GM18868 (cell line): ENCODE measurements around the gene RALGAPA2.

ENCODE experiments used
- ATAC-seq: cut with Tn5 transposase; IDR thresholded peaks from one replicate; pipeline ENCODE4 v1.9.1; 2021; ENCODE audit warnings: mild to moderate bottlenecking, moderate library complexity; ENCODE audit not compliant: unreplicated experiment

RALGAPA2 gene

DNA sequence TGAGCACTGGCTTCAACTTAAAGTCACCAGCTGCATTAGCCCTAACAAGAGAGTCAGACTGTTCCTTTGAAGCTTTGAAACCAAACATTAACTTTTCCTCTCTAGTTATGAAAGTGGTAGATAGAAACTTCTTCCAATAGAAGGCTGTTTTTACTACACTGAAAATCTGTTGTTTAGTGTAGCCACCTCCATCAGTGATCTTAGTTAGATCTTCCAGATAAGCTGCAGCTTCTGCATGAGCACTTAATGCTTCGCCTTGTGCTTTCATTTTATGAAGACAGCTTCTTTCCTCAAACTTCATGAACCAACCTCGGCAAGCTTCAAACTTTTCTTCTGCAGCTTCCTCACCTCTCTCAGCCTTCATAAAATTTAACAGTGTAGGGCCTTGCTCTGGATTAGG lies 211.3 kb downstream of the RALGAPA2 start:
- ATAC-seq, result no peak

DNA sequence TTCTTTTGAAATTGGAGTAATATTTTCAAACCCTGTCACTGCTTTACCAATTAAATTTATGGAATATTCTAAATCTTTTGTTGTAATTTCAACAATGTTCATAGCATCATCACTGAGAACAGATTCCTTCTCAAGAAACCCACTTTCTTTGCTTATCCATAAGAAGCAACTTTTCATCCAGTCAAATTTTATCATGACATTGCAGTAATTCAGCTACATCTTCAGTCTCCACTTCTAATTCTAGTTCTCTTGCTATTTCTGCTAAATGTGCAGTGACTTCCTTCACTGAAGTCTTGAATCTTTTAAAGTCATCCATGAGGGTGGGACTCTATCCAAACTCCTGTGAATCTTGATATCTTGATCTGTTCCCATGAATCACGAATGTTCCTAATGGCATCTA lies 212.1 kb downstream of the RALGAPA2 start:
- ATAC-seq, result no peak

DNA sequence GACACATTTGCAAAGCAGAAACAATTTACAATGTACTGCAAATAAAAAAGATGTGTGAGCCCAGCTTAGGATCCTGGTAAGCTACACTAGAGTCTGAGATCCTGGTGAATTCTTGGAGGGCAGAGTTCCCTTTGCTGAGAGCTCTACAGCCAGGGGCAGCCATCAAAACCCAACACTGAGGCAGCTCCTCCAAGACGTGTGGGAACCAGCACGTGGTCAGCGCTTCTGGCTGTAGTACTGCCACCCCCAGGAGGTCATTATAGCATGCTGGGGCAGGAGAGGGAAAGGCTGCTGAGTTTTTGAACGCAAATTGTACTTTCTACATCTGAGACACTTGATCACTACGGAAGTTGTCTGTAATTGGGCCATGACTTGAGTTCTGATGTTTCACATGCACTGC lies 213.0 kb downstream of the RALGAPA2 start:
- no peak for ATAC-seq

DNA sequence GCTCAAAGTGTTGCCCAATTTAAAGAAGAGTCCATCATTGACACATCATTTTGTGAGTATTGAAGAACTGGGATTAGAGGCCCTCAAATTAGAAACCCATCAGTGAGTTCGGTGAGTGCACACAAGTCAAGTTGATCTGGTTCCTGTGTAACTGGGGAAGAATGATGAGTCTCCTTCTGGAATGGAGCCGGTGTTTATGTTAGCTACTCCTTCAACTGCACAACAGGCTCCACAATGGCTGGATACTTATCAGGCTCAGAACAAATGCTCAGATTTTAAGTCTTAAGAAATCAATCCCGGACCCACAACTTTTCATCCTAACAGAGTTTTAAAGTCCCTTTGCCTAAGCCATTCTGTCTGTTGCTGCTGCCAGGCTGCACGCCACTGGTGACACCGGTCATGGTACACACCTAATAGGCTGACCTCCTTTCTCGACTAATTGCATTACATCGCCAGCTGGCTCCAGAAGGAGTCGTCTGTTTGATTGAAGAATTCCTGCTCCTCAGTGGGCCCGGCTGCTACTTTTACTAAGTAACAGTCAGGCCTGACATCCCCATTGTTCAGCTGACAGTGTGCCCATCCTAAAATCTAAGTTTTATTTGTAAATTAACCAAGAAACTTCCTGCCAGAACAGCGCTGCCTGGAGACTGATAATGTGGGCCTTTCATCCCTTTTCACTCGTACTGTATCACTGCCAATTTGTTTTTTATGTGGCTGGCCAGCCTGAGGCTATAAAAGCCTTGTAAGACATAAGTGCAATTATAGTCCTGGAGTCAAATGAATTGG lies 214.2 kb downstream of the RALGAPA2 start:
- ATAC-seq, result no peak

DNA sequence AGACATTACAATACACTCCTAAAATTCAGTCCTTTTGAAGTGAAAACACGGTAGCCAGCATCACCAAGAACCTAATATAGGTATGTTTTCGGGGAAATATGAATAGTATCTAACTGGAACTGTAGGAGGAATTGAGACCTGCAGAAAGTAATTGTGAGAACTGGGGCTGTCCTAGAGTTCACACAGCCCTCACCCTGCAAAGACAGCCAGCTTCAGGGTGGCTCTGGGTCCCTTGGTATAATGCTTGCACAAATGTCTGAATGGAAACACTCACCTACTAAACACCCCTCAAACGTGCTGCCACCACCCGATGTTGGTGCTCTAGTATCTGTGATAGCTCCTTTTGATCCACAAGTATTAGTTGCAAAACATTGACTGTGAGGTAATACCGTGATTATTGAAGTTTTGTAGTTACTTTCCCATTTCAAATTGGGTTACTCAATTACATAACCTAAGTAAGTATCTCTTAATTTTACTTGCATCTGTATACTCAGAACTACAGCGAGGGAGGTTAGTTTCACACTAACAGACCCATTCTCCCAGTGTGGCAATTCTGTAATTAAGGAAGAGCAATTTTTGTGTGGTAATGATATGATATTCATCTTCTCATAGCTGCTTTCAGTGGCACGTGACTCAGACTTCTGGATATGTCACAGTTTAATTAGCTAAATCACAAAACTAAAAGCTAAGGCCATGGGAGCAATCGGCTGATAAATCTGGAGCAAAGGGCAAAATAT lies 215.0 kb downstream of the RALGAPA2 start:
- peak; percentile 78 for ATAC-seq

DNA sequence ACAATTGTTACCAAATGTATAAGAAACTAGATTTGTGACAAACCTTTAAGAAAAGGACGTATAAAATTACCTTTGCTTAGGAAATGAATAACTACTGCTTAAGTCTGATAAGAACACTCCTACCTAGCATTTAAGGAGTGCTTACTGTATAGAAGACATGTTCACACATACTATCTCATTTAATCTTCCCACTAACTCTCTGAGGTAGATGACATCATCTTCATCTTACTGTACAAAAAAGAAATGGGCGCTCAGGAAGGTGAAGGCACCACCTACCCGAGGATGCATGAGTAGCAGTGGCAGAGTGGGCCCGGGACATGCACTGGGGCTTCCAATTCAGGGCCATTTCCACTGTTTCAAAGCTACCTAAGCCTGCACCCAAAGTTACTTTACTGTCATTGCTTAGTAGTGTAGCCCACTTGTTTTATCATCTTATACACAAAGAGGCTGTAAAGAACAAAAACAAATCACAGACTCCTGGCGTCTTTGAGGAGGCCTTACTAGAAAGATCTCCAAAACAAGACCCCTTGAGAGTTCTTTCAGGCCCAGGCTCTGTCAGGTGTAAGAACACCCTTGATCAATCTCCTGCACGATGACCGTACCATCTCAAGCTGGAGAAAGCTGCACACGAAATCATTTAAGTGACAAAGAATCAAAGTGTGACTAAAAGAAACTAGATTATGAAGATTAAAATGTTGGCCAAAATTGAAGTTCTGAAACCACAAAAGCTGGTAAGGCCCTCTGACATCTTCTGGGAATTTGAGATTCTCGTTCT lies 216.5 kb downstream of the RALGAPA2 start:
- no peak for ATAC-seq

DNA sequence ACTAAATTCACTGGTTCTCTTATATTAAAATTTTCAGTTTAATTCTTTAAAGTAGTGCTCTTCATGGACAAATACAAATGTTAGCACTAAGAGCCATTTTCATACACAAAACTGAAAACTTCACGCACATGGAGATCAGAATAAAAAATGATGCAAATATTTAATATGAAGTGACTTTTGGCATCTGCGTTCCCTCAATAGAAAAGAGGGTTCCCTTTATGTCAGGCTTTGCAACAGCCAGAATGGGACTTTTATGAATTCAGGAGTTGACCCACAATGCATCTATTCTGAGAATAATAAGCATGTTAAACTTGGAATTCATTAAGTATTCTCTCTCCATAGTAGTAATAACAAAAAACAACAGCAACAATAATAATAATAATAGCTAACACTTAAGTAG lies 218.7 kb downstream of the RALGAPA2 start:
- no peak for ATAC-seq

DNA sequence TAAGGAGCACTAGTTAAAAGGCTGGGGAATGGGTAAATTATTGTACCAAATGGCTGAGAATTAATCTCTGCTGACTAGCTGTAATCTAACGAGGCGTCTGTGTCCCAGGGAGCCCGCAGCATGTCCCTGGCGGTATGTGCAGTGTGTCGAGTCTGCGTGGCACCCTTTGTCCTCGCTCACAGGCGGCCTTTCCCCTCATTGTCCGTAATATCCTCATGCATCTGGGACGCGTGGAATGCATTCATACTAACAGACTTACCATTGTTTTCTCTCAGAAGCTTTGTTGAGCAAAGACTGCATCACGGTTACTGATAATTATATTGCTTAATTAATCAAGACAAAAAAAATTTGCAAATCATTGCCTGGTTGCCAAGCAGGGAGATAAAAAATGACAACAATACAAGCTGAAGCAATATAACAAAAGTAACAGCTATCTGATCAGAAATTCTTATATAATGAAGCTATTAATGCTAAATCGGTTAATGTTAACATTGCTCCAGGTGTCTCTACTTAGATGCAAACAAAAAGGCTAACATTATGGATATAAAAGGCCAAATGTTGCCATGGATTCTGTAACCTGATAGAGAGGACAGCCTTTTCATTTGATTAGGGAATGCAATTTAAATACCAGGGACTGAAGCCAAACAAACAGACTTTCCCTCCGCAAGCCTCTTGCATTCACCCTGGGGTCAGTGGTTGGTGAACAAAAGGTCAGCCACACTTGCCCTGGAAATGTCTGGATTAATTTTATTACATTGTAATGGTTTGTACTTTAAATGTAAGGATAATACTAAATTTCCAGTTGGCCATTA lies 219.7 kb downstream of the RALGAPA2 start:
- ATAC-seq, result no peak

DNA sequence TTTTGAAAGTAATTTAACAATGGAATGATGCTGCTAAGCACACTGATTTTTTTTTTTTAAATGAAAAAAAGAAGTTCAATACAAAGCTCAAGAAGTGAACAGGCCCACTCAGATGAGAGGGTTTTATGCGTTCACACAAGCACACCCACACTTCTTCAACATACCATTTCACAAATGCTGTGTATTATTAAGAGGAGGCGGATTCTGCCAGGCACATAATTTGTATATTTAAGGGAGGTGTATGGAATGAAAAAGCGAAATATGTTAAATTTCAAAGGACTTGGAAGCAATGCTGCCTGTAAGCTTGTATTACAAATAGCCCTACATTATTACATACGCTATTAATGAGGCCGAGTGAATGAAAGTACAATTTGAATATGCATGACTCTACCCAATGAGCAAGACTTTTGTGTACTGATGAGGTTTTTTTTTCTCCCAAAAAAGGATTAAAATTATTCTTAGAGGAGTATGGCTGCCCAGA lies 220.6 kb downstream of the RALGAPA2 start:
- no peak for ATAC-seq

DNA sequence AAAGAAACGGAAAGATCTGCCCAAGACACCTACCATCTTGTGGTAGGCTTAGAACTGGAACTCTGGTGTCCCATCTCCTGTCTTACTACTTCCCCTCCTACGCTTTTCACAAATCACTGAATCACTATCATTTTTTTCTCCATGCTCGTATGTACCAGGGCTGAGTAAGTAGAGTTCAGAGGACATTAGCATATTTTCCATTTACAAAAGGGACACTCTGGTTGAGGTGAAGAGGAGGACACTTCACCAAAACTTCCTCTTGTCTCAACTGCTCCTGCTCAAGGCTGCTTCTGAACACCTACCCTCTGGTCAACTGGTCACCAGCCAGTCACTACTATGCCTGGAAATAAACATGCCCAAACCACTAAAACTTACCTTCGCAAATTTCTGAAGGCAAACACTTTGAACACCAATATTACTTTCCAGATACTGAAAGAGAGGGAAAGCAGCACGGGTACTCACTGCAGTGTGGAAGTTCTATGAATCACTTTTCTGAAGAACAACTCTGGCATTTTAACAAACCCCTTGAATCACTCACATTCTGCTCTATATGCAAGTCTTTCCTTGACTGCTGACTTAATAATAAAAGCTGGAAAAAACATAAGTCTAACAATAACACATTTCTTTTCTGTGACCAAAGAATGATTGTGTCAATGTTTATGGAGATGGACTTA lies 221.2 kb downstream of the RALGAPA2 start:
- no peak for ATAC-seq

DNA sequence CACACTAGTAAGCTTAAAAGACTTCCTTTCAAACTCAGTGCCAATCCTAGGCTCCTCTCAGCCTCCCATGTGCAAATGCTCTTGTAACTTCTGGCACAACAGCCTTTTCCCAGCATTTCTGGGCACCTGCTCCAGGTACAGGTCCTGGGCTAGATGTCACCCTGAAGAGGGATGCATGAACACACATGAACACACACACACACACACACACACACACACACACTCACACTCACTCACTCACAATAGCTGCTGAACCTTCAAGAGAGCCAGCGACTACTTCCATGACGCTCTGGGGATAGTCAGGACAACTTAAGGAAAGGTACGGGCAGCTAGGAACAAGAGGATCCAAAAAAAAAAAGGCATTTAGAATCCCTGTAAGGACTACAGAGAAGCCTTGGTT lies 221.8 kb downstream of the RALGAPA2 start:
- ATAC-seq, result no peak

DNA sequence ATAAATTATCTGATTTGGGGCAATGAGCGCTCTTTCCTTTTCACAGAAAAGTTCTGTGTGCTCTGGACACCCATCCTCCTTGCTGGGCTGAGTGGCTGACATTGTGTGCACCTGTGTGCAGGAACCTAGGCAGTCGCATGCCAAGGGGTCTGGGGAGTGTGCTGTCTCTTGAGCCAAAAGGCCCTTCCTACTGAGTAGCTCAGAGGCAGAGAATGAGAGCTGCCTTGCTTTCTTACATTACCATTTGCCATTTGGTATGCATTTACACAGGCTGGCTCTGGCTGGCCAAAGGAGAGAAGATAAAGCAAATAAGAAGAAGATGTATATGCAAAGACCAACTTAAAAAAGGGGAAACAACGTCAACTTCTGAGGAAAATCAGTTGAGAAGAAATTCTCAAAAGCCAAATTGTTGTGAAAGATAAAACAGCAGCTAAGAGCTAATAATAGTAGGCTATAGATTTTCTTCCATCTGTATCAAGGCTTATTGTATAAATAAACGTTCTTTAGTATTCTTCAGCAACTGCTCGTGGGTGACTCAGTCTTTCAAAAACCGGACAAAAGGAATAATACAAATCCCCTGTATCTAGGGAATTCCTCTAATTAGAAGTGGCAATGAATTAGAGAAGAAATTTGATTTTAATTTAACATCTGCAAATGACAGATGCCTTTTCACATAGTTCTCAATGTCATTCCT lies 222.6 kb downstream of the RALGAPA2 start:
- ATAC-seq, result peak; percentile 55

DNA sequence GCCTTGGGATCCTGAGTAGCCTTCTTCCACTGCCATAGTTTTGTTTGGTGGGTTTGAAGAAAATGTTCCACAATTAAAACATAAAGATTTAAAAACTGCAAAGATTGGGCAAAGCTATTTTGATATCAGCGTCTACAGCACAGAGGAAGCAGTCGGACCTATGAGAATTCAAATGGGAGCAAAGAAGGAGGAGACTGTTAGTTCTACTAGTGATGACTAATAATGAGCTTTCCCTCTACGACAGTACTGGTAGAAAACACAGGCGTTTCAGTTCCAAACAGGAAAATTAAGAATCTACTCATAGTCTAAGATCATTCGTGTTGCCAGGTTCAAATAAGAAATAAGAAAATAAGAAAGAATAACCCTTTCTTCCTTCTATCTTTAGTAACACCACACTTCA lies 223.4 kb downstream of the RALGAPA2 start:
- peak; percentile 89 for ATAC-seq

DNA sequence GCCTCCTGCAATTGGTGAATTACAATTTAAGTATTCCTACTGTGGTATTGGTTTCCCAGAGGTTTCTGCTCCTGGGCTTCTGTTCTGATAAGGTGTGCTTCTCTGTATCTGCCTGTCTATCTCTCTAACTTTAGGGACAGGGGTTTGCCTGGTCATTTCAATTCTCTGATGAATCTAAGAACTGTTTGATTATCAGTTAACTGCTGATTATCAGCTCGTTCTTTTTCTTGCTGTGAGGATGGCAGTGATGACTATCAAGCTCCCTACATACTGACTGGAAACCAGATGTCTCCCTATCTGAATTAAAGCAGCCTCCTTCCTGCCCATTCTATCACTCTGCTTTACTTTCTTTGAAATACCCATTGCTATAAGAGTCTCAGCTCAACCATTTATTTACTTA lies 224.1 kb downstream of the RALGAPA2 start:
- ATAC-seq, result no peak

DNA sequence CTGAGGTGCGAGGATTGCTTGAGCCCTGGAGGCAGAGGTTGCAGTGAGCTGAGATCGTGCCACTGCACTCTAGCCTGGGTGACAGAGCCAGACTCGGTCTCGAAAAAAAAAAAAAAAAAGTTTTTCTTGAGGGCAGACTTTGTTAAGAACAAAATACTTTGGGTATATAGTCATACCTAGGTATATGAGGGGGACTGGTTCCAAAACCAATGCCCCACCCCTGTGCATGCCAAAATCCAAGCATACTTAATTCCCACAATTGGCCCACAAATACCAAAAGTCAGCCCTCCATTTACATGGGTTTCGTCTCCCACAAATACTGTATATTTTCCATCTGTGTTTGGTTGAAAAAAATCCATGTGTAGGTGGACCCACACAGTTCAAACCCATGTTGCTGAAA lies 224.6 kb downstream of the RALGAPA2 start:
- no peak for ATAC-seq

DNA sequence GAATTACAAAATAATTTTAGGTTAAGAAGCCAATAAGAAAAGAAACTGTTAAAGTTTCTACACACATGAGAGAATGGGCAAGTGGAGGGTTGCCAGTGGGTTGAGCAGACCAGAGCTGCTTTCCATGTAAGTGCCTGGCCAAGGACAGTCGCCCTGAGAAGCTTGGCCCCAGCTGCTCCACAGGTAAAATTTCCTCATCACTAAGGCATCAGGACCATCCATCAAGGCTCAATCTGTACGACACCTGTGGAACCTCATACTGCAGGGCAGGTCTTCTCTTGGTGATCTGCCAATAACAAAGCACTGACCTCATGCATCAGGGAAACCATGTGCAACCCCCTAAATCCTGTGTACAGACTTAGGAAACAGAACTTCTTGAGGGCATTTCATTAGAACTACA lies 229.1 kb downstream of the RALGAPA2 start:
- ATAC-seq, result no peak

DNA sequence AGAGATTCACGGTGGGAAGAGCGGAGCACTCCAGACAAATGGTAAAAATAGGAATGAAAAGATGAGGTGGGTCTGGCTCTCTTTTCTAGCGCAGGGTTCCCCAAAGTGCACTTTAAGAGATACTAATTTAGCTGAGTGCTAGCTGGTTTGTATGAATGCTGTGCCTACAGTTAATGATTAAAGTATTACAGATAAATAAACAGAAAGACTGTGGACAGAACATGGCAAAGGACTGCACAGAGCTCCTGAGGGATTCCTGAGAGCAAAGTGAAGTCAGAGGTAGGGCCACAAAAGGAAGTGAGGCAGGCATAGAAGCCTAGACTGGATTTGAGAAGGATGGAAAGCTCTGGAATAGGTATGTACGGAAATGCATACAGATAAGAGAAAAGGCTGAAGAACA lies 230.0 kb downstream of the RALGAPA2 start:
- no peak for ATAC-seq

DNA sequence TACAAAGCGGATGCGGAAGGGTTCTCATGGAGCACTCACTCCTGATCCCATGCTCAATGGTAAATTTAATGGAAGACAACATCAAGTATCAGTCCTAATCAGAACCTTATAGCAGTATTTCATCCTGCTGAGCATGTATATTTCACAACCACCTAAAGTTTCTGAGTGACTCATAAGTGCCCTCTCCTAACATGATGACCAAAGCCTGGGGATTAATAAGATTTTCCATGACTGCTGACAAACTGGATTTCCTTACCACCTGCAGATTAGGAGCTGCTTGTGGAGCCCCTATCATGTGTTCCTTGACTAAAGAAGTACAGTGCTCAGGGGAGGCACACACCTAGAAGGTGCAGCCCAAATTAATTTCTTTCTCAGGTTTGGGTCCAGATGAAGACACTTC lies 231.8 kb downstream of the RALGAPA2 start:
- ATAC-seq, result no peak

DNA sequence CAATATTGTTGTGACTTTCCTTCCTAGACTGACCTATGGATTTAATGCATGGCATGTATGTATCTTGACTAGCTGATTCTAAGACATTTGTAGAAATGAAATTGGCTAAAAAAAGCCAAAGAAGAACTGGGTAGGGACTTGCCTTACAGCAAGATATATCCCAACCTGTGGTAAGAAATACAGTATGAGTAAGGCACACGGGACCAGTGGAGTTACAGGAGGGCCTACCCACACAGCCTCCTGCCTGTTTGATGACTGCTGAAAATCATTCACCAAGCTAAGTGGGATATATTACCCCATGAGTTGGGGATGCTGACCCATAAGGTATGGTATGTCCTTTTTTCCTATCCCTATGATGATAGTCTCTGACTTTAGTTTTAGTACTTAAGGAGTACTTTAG lies 232.3 kb downstream of the RALGAPA2 start:
- ATAC-seq, result no peak
